Non-pigmented ciliary epithelial cell (primary cell): ENCODE data around the gene SETD1B.
"Not testable (repeated sequence)": the region's sequence is repeated elsewhere in the genome, so short reads cannot be mapped to it uniquely, and the experiment has no call there.

Source experiments
- DNase-seq: peaks from one replicate; pipeline ENCODE4 v3.0.0-alpha.2; 2010; ENCODE audit warnings: low read depth

Gene SETD1B

GRCh38 chr12:121780429-121780828 is 23.4 kb upstream of the SETD1B start:
- no peak for DNase-seq

GRCh38 chr12:121781484-121781997 is 22.3 kb upstream of the SETD1B start:
- DNase-seq: no peak

- no peak for DNase-seq
These were observed 21.5 kb upstream of the SETD1B start for GRCh38 chr12:121781998-121782979.

- DNase-seq: no peak
These were observed 20.0 kb upstream of the SETD1B start for GRCh38 chr12:121783766-121784165.

- DNase-seq: no peak
These were observed 19.3 kb upstream of the SETD1B start for GRCh38 chr12:121784460-121784859.

GRCh38 chr12:121786440-121786825 is 17.4 kb upstream of the SETD1B start:
- DNase-seq: no peak

GRCh38 chr12:121787063-121788025 is 16.5 kb upstream of the SETD1B start:
- no peak for DNase-seq

GRCh38 chr12:121788176-121788818 is 15.5 kb upstream of the SETD1B start:
- DNase-seq: no peak

- no peak for DNase-seq
These were observed 14.5 kb upstream of the SETD1B start for GRCh38 chr12:121789233-121789781.

- no peak for DNase-seq
These were observed 13.7 kb upstream of the SETD1B start for GRCh38 chr12:121789800-121790728.

GRCh38 chr12:121790785-121791184 is 13.0 kb upstream of the SETD1B start:
- DNase-seq: not testable (repeated sequence)

GRCh38 chr12:121791671-121792551 is 11.9 kb upstream of the SETD1B start:
- no peak for DNase-seq

- no peak for DNase-seq
These were observed 11.0 kb upstream of the SETD1B start for GRCh38 chr12:121792607-121793439.

- DNase-seq: no peak
These were observed 10.4 kb upstream of the SETD1B start, which contains the start of gene RHOF for GRCh38 chr12:121793440-121793837. Gene RHOF (minus strand): TSS chr12:121793688. CDS start chr12:121793633, 55 bp downstream.

GRCh38 chr12:121793838-121794533 is 9.8 kb upstream of the SETD1B start:
- DNase-seq: no peak

GRCh38 chr12:121794534-121795033 is 9.2 kb upstream of the SETD1B start:
- DNase-seq: no peak
